GM11168 (cell line): ENCODE measurements around the gene TEX38.
"Not testable (repeated sequence)": the region's sequence is repeated elsewhere in the genome, so short reads cannot be mapped to it uniquely, and the experiment has no call there.

ENCODE experiments used
- in situ Hi-C: fragments of 300-500 bp; cut with MboI; formaldehyde crosslinking; loops from one replicate; pipeline ENCODE4 v1.12.0; 2022; ENCODE audit warnings: low sequenced_read_pairs; ENCODE audit not compliant: unreplicated experiment

TEX38 gene

DNA sequence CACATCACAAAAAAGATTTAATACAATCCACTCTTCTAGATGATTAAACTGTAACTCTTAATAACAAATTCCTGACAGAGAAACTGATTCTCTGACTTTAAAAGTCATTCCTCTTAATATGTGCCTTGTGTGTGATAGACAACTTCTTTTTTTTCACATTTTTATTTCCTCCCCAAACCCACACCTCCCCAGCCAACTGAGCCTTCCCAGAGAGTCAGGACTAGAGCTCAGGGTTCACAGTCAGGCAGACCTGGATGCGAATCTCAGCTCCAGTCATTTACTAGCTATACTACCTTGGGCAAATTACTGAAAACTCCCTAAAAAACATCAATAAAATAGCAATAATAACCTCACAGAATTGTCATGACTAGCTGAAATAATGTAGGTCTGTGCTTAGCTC lies 17.6 kb upstream of the TEX38 start:
- in situ Hi-C loops = no loop called here

DNA sequence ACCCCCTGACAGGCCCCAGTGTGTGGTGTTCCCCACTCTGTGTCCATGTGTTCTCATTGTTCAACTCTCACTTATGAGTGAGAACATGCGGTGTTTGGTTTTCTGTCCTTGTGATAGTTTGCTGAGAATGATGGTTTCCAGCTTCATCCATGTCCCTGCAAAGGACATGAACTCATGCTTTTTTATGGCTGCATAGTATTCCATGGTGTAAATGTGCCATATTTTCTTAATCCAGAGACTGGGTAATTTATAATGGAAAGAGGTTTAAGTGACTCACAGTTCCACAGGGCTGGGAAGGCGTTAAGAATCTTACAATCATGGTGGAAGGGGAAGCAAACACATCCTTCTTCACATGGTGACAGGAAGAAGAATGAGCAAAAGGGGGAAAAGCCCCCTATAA lies 17.0 kb upstream of the TEX38 start:
- in situ Hi-C loops = not testable (repeated sequence)

DNA sequence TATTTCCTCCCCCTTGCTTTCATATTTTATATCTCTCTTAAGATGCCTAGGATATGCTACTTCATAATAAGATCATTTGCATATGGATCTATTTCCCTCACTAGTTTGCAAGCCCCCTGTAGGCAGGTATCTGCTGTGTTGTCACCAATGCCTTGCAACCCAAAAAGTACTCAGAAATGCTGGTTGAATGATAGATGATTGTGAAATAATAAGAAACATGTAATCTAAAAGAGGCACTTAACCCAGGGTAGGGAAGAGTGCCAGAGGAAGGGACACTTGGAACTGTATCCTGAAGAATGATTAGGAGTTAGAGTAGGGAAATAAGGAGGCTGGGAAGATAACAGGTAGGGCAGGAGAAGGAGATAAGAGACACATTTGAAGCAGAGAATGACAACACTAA lies 15.8 kb upstream of the TEX38 start:
- in situ Hi-C loops = no loop called here

DNA sequence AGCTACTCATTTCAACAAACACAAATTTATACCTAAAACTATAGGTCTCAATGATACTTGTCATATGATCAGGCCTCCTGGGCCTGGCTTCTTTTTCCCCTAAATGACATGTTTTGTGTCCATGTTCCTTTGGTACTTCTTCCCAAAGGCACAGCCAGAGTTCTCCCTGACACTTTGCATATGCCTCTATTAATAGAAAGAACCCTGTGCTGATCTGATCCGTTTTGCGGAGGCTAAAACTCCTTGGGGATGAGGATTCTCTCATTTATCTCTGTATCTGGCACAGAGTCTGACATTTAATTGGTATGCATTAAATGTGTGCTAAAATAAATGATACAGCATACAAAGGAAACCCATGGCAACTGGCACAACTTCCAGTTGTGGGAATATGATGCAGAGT lies 15.0 kb upstream of the TEX38 start:
- in situ Hi-C loops = no loop called here

DNA sequence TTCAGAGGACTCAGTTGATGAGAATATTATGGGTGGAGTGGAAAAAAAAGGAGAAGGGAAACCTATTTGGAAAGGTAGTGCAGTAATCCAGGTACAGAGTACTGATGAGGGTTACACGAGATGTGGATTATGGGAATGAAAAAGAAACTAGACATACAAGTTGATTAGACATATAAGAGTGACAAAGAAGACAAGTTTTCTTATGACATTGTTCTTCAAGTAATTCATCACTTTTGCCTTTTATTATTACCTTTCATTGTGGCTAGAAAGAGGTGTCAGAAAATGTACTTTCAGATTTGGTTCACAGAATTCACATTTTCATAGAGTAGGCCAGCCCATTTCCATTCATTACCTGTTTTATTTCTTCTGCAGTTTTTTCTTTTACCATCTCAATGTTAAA lies 13.9 kb upstream of the TEX38 start:
- in situ Hi-C loops = no loop called here

DNA sequence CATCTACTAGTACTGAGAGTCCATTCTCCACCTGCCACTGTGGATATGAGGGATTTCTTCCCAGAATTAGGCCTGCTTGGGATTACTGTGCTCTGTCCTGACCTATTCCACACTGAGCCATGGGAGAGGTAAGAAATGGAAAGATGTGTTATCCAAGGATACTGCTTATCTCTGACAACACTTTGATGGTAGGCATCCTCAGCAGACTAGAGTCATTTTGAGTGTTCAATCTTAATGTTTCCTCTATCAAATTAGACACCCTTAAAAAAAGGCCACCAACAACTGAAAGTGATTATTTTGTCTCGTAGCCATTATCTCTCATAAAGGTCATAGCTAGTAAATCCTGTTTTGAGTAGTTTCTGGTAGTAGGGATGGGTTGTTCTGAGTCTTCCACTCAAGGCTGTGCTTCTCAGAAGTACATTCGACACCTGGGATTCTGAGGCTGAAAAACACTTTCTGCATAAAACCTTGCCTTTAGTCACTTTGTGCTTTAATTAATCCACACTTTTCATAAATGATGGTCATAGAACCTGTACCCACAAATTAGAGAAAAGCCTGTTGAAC lies 12.3 kb upstream of the TEX38 start:
- in situ Hi-C loops = no loop called here

DNA sequence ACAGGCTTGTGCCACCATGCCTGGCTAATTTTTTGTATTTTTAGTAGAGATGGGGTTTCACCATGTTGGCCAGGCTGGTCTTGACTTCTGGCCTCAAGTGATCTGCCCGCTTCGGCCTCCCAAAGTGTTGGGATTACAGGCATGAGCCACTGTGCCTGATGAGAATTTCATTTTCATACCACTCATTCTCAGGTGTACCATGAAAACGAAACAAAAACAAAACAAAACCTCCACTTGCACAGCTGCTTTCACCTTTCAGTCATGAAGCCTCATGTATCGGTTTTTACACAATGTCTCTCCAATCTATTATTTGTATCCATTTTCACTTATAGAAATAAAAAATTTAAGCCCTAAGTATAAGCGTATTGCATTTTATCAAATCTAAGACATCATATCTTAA lies 11.5 kb upstream of the TEX38 start:
- in situ Hi-C loops = not testable (repeated sequence)

DNA sequence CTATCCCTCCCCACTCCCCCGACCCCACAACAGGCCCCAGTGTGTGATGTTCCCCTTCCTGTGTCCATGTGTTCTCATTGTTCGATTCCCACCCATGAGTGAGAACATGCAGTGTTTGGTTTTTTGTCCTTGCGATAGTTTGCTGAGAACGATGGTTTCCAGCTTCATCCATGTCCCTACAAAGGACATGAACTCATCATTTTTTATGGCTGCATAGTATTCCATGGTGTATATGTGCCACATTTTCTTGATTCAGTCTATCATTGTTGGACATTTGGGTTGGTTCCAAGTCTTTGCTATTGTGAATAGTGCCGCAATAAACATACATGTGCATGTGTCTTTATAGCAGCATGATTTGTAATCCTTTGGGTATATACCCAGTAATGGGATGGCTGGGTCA lies 8.7 kb upstream of the TEX38 start:
- in situ Hi-C loops = not testable (repeated sequence)

DNA sequence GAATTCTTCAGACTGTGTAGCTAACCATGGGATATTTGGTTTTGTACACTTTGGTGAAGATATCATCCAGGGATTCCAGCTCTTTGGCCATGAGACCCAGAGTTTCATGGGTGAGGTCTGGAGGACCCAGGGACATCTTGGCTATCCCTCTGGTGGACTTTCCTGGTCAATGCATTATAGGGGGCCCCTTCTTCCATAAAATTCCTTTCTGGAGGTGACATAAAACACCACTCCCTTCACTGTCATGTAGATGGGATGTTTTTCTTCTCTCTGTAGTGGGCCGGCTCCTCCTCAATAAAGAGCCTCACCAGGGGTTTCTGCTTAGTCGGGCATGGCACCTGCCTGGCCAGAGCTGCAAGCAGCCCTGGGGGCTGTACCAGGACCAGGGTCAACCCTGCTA lies 5.7 kb upstream of the TEX38 start:
- in situ Hi-C loops = no loop called here

DNA sequence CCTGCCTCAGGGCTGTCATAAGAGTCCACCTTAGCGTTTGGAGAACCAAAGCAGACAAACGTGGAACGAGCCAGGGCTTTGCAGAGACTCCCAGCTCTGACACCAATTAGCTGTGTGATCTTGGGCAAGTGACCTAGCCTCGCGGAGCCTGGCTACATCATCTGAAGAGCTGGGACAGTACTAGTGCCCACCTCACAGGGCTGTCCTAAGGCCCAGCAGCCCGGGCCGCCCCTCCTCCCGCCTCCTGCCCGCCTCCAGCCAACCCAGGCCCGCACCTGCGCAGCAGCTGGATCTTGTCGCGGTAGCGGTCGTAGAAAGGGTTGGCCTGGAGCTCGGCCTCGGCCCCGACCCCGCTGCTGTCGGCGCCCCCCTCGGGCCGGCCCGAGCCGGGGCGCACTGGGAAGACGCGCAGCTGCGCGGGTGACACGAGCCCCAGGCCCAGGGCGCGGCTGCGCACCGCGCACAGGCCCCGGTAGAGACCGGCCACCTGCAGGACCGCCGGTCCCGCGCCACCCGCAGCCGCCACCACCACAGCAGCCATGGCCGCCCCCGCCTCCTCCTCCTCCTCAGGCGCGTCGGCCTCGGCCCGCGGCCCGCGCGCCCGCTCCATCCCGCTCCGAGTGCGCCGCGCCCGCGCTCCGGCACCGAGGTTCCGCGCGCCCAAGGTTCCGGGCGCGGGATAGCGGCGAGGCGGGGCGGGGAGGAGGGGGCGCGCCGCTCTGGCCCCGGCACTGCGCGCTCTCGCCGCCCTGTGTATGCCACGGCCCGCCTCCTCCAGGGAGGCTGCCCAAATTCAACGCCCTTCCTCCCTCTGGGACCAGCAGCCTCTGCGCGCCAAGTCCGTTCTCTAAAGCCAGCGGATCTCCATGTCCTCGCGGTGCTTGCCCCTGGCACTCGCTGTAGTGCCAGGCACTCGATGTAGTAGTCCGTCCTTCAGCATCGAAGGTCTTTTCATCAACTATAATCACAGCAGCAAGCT lies 3.6 kb upstream of the TEX38 start, which contains the start of gene ATPAF1:
ATPAF1 (minus strand) TSS at position 583 of the 979 bp plus-strand sequence; CDS start at position 541, 42 bp downstream.
- in situ Hi-C loops = no loop called here

DNA sequence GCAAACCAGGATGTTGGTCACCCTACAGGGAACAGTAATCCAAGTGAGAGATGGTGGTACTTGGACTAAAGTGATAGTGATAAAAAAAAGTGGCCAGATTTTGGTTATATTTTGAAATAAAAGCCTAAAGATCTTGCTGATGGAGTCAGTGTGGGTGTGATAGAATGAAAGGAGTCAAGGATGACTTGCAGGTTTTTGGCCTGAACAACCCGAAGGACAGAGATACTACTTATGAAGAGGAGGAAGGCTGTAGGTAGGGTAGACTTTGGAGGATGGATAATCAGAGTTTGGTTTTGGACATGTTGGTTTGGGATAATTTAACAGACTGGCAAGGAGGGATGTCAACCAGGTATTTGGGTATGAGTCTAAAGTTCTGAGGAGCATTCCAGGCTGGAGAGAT lies 1.5 kb upstream of the TEX38 start:
- in situ Hi-C loops = no loop called here

DNA sequence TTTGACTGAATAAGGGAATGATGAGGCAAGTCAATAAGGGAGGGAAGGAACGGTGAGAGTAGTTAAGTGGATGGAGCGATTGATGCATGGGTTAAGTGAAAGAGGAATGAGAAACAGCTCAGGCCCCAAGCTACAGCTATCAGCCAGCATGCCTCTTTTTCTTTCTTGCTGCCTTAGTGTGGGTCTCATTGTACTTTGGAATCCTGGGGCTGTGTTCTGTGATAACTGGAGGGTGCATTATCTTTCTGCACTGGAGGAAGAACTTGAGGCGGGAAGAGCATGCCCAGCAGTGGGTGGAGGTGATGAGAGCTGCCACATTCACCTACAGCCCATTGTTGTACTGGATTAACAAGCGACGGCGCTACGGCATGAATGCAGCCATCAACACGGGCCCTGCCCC lies 1.0 kb downstream of the TEX38 start:
- in situ Hi-C loops = no loop called here

DNA sequence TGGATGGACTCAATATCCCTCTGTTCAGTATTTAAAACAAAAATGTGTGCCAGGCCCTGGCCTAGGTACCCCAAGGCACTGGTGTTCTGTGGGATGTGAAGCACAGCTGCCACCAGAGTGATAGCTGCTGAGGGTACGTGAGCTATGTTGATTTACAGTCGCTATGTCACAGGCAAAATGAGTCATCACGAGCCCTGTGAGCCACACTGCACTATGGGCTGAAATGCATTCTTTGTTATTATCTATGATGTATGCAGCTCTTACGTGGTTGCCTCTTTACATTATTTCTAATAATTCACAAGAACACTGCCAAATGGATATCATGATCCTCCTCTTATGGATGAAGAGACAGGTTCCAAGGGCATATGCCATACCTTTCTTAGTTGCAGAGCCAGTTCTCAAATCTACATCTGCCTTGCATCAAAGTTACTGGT lies 2.1 kb downstream of the TEX38 start:
- in situ Hi-C loops = no loop called here

DNA sequence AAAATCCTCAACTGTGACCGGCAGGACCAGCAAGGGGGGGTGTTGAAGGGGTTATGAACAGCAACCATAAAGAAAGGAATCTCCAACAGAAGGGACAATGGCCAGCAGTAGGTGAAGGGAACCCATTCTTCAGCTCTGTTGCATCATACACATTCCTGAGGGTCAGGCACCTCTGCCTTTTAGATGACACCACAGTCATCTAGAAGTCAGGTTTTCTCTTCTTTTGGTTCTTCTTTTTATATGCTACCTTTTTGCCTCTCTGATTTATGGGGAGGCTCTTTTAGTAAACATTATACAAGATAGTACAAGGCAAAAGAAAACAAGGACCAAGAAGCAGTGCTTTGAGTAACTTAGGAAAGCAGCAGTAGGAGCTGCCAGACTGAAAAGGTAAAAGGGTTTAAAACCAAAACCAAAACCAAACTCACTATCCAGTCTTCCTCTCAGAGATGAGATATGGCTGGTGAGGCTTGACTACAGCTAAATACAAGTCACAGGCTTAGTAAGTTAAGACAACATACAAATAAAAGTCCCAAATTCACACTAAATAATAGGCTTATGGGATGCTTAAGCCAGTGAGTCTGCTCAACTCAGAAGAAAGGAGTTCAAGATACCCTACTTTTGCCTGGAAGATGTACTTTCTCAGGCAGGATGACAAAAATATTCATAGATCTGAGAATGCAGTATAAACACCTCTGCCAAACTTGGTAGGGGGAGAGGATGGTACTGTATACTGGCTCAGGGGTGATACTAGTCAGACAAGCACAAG lies 4.1 kb downstream of the TEX38 start:
- in situ Hi-C loops = no loop called here

DNA sequence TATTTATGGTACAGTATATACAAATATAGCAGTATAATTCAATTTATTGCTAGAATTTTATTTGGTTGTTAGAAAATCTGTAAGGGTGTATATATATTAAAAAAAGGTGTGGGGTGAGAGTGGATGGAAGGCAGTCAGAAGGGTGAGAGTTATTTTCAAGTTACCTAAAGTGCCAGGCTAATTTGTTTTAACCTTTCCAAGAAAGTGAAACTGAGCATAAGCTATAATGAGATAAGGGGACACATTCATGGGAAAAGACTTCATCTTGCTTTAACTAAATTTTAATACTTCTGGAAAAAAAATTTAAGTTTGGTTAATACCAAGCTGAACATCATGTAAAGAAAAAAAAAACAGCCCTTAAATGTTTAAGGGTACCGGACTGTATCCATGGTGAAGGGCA lies 4.9 kb downstream of the TEX38 start:
- in situ Hi-C loops = no loop called here

DNA sequence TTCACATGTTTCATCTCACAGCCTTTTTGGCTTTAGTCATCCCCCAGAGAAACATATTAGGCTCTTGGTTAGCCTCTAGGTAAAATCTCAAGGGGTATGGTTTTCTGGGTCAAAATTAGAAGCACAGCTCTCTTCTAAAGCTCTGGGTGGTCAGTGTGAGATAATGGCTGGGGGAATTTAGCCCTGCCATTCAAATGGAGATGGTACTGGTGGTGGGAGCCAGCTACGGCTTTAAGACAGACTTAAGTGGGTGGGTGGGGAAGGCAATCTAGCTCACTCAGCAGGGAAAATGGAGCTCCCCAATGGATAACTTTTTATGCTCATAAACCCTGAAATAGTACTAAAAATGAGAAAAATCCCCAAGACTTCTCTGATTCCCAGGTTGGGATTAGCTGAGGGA lies 5.7 kb downstream of the TEX38 start:
- in situ Hi-C loops = no loop called here

DNA sequence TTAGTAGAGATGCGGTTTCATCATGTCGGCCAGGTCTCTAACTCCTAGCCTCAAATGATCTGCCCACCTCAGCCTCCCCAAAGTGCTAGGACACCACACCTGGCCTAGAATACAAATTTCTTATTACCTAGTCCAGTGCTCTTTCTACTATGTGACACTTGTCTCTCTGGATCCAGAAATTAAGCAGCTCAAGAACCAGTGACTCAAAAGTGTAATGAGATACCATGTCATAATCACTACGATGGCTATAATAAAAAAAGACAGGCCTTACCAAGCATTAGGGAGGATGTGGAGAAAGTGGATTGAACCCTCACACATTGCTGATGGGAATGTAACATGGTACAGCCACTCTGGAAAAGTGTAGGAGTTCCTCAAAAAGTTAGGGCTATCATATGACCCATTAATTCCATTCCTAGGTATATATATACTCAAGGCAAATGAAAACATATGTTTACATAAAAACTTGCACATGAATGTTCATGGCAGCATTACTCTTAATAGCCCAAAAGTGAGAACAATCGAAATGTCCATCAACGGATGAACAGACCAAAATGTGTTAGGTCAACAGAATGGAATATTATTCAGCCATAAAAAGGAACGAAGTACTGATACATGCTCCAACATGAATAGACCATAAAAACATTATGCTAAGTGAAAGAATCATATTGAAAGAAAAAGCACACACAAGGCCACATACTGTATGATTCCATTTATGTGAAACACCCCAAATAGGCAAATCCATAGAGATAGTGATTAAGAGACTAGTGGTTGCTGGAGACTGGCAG lies 8.3 kb downstream of the TEX38 start:
- in situ Hi-C loops = no loop called here

DNA sequence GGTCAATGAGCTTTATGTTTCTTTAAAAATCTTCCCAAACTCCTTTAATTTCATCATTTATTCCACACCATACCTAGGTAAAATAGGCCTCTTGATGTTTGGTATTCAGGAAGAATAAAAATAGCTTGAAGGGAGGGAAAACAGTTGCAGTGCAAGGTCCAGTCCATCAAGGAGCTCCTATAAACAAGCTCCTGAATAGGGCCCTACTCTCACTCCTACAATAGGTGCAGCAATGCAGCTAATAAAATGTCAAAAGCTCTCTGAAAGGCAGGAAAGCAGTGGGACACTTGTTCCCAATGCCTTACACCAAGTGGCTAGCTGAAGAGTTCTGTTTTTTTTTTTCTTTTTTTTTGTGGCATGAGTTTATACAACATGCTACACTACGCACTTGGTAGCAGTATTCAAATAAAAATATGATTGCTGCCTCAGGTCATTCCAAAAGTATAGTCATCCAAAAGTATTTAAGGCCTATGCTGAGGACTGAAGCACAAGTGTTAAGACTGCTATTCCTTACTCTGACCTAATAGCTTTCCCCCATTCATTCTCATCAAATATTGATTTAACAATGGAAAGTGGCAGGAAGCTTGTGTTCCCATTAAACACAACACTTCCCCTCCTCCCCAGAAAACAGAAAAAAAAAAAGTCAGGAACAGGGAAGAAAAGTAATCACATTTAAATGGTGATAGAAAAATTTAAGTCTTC lies 9.8 kb downstream of the TEX38 start:
- in situ Hi-C loops = no loop called here

DNA sequence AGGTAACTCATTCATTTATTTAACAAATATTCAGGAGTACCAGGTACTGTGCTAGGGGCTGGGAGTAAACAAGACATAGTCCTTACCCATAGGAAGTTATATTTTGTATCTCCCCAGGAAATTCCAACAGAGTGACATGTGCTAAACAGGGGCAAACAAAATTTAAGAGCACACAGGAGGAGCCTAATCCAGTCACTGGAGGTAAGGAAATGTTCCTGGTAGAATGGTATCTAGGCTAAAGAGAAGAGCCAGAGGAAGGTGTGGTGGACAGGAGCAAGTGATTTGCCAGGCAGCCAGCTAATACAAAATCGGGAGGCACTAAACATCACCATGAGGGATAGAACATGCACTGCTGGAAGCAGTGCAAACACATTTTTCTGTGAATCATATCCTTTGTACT lies 10.4 kb downstream of the TEX38 start:
- in situ Hi-C loops = no loop called here

DNA sequence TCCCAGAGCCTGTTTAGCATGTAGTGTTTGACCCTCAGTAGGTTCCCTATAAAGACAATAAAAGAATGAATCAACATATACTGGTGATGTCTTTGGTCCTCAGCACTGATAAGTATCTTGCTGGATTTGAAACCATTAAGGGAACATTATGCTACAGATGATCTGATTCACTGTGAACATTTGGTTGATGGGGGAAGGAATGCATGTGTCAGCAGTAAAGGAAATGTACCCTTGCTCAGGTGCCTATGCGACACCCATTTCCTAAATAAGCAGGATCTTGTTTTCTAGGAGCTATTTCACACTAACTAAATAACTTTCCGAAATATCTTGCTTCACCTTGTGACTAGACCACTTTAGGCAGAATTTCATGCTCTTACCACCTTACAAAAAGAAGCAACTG lies 13.0 kb downstream of the TEX38 start:
- in situ Hi-C loops = no loop called here
